Measurements from ENCODE around the gene KDM1A.

The KDM1A gene

DNA sequence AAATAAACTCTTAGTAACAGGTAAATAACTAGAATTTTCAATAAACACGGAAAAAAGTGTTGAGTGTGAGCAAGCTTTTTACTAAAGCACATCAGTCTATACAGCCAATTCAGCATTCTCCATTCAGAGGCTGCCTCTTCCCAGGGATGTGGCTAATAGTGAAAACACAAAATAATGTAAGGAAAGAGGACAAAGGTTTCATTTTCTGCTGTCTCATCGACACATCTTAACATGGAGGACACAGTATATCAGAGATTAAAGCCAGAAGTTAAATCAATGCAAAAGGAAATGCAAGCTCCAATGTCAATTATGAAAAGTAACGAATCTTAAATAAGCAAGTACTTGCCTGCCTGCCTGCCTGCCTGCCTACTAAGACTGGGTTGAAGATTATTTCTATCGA is 106.2 kb downstream of the KDM1A start:
- no peak for DNase-seq (ENCODE audit: extremely low read depth, low read depth)
- TF ChIP-seq, protein P1, sequence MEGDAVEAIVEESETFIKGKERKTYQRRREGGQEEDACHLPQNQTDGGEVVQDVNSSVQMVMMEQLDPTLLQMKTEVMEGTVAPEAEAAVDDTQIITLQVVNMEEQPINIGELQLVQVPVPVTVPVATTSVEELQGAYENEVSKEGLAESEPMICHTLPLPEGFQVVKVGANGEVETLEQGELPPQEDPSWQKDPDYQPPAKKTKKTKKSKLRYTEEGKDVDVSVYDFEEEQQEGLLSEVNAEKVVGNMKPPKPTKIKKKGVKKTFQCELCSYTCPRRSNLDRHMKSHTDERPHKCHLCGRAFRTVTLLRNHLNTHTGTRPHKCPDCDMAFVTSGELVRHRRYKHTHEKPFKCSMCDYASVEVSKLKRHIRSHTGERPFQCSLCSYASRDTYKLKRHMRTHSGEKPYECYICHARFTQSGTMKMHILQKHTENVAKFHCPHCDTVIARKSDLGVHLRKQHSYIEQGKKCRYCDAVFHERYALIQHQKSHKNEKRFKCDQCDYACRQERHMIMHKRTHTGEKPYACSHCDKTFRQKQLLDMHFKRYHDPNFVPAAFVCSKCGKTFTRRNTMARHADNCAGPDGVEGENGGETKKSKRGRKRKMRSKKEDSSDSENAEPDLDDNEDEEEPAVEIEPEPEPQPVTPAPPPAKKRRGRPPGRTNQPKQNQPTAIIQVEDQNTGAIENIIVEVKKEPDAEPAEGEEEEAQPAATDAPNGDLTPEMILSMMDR (IDR thresholded peaks at IDR 0.05; ENCODE audit: low read depth, low read length, missing control alignments) = no peak

DNA sequence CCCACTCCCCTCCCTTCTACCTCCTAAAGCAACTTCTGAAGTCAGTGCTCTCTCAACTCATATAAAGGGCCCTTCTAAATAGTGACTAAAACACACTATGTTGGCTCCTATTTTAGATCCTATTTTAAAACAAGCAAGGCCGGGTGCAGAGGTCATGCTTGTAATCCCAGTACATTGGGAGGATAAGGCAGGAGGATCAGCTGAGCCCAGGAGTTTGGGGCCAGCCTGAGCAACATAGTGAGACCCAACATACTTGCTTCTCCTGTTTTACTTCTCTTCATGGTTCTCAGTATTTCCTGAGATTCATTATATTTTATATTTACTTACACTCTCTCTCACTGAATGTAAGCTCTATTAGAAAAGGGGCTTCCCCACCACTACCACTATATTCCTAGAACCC is 106.9 kb downstream of the KDM1A start:
- TF ChIP-seq, protein P1 (IDR thresholded peaks at IDR 0.05; ENCODE audit: low read depth, low read length, missing control alignments) = no peak
- H3K4me3 ChIP-seq (replicated peaks; ENCODE audit: low read depth, low read length) = no peak overlapping the region
- DNase-seq (ENCODE audit: extremely low read depth, low read depth) = no peak

More for the DNA sequence above, 106.2 kb downstream of the KDM1A start:
- no peak overlapping the region for H3K4me3 ChIP-seq (replicated peaks; ENCODE audit: low read depth, low read length)

DNA sequence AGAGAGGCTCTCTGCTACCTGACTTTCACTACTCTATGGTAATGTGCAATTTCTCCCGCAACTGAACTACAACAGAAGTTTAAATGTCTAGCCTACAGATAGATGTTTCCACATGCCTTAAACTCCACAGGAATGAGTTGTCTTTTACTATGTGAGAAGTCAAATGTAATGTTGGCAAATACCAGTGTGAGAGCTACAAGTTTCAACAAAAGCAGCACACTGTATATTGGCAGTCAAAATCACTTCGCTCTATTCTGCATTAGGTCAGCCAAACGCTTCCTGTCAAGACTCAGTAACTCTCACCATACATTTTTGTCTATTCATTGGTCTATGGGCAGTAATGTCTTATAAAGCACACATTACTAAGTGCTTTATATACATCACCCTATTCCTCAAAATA is 107.5 kb downstream of the KDM1A start:
- TF ChIP-seq, protein P1 (IDR thresholded peaks at IDR 0.05; ENCODE audit: low read depth, low read length, missing control alignments) = no peak
- no peak overlapping the region for H3K4me3 ChIP-seq (replicated peaks; ENCODE audit: low read depth, low read length)
- DNase-seq (ENCODE audit: extremely low read depth, low read depth) = no peak

DNA sequence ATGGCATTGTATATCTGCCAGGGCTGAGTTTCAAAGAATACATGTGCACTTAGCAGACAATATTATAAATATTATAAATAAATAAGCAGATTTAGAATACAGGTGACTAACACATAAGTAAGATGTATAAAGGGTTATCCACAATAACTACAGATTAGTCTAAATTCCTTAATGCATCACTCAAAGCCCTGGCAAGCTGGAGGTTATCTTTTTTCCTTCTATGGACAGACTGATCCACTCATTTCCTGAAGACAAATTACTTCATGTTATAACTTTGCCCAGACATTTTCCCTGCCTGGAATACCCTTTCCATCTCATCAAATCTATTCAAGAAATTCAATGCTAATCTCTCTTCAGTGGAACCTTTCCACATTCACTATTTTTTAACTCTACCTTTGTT is 110.6 kb downstream of the KDM1A start:
- no peak overlapping the region for H3K4me3 ChIP-seq (replicated peaks; ENCODE audit: low read depth, low read length)
- TF ChIP-seq, protein P1 (IDR thresholded peaks at IDR 0.05; ENCODE audit: low read depth, low read length, missing control alignments) = no peak
- no peak for DNase-seq (ENCODE audit: extremely low read depth, low read depth)

DNA sequence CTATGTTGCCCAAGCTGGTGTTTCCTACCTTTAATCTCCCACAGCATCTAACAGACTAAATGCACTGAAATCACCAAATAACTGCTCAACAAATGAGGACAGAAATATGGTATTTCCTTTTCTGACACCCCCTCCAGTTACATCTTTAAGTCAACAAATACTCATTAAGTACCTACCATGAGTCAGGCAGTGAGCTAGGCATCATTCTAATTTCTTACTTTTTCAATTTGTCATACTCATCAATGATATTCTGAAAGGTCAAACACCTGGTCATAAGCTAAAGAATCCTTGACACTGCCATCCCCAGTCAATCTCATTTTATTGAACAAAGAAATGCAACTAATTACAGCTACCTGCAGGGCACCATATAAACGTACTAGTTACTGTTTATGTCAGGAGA is 112.8 kb downstream of the KDM1A start:
- DNase-seq (ENCODE audit: extremely low read depth, low read depth) = no peak
- no peak overlapping the region for H3K4me3 ChIP-seq (replicated peaks; ENCODE audit: low read depth, low read length)
- TF ChIP-seq, protein P1 (IDR thresholded peaks at IDR 0.05; ENCODE audit: low read depth, low read length, missing control alignments) = no peak

Measured in HFF-Myc (cell line).